ENCODE data around the gene FOXL2. TPM values are rescaled to one million over a fixed set of nuclear protein-coding genes. Genes with fewer than 3 reads are reported as not detected.
A peak's percentile ranks its signal among the peaks of the same experiment; 100 is the strongest.

FOXL2 gene
- total RNA-seq, 1 experiment from 2014 or later: 0.22 TPM

DNA sequence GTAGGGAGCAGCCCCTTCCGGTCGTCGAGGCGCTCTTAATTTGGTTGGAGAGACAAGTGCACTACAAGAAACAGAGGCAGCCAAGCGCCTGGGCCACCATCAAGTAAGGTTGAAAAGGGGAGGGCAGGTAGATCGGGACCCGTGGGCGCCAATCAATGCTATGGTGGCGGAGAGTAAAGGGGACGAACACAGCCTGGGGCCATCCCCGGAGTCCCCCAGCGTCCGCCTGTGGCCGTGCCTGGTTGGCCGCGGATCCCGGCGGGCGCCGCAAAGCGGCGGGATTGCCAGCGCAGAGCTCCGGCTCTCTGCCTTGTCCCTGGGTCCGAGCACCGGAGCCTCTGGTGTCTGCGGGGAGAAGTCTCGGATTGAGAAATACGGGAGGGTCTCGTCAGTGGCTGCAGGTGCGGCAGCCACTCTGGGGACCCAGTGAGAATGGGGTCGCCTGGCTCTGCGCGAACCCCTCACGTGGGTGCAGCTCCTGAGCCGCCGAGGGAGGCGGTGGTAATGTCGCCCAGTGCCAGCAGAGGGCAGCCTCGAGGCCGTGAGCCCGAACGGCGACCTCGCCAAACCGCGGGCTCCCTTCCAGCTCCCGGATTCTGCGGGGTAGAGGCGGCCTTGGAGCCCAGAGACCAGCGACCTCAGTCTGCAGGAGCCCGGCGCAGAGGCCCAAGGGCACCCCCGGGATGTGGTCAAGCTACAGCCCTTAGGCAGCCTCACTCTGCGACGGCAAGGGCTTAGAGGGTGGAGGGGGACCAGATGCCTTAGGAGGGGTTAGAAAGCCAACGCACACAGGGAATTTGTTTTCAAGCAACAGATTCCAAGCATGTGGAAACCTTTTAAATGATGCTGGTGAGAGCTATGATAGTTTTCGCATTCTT lies 10.8 kb downstream of the FOXL2 start:
- H2AFZ ChIP-seq (ENCODE audit: low read length): no peak overlapping the region
- no peak overlapping the region for H2AK5ac ChIP-seq (ENCODE audit: insufficient read length, low read length)
- no peak overlapping the region for H3T11ph ChIP-seq (ENCODE audit: low read length)
- H3K56ac ChIP-seq (ENCODE audit: insufficient read length, low read depth, low read length): no peak overlapping the region
- no peak overlapping the region for H4K91ac ChIP-seq (ENCODE audit: insufficient read length, low read depth, low read length)
- peak; percentile 97 for TF ChIP-seq CTCF (conservative IDR thresholded peaks at IDR 0.05)
- no peak overlapping the region for H4K5ac ChIP-seq (ENCODE audit: insufficient read length, low read depth, low read length)
- WGBS (ENCODE audit: extremely low coverage, insufficient read length, low lambda C conversion rate): no CpG with 5 or more reads among the region's 58 CpGs
- Mint-ChIP-seq H3K36me3 (ENCODE audit: insufficient read depth in 1 of 3, low read depth in 3 of 3) (no peaks in the 10 kb centered on the region), H3K27me3 (ENCODE audit: low read depth) (peaks cover 83% of the 10 kb centered on the region), H3K27ac (peak overlapping the region in 1 of 3 experiments; percentile 92; a peak in 1 of 7 replicates), H3K4me3 (peak overlapping the region; percentile 68 to 81), H3K9me3 (peaks cover 4% of the 10 kb centered on the region in 2 experiments; a peak in 4 of 5 replicates), H3K4me1 (peaks cover 34 to 43% of the 10 kb centered on the region in 2 experiments)
- H3K4me1 ChIP-seq (ENCODE audit: insufficient read depth, low read length): peaks cover 2% of the 10 kb centered on the region; the same call in 1 of the 2 replicates
- no peak overlapping the region for H4K8ac ChIP-seq (replicated peaks; ENCODE audit: insufficient read length, low read depth, low read length)
- H3K27me3 ChIP-seq (ENCODE audit: insufficient read depth, low read length): peaks cover 45% of the 10 kb centered on the region
- no peak overlapping the region for H3K4ac ChIP-seq (ENCODE audit: low read depth, low read length)
- H3K14ac ChIP-seq (ENCODE audit: insufficient read depth, low read length): no peak overlapping the region; the same call in 1 of the 2 replicates
- H2BK20ac ChIP-seq (ENCODE audit: low read depth, low read length, poor library complexity, severe bottlenecking): no peak overlapping the region
- H2BK5ac ChIP-seq (ENCODE audit: insufficient read length, low read length): no peak overlapping the region
- no peaks in the 10 kb centered on the region for H3K79me2 ChIP-seq (ENCODE audit: insufficient read depth, low read length)
- DNase-seq: peak; percentile 89
- H2BK15ac ChIP-seq (ENCODE audit: low read depth, low read length): no peak overlapping the region
- no peak overlapping the region for H3K27ac ChIP-seq (ENCODE audit: insufficient read length, low read depth, low read length)
- no peak overlapping the region for H2BK120ac ChIP-seq (ENCODE audit: low read depth, low read length, poor library complexity, severe bottlenecking)
- H3K79me1 ChIP-seq (ENCODE audit: insufficient read depth, low read depth, low read length, poor library complexity, severe bottlenecking): no peaks in the 10 kb centered on the region
- H3K18ac ChIP-seq (ENCODE audit: insufficient read length, low read depth, low read length): peak overlapping the region; percentile 60
- H3K9me3 ChIP-seq (ENCODE audit: control insufficient read depth, low read depth, low read length): no peaks in the 10 kb centered on the region
- H2BK12ac ChIP-seq (ENCODE audit: insufficient read length, low read depth, low read length): no peak overlapping the region
- H3K4me2 ChIP-seq (ENCODE audit: insufficient read depth, insufficient read length, low read length): peak overlapping the region; percentile 84
- H3K23me2 ChIP-seq (ENCODE audit: insufficient read length, low read depth, low read length, poor library complexity, severe bottlenecking): peaks cover 21% of the 10 kb centered on the region
- H3K23ac ChIP-seq (ENCODE audit: insufficient read length, low read depth, low read length): no peak overlapping the region
- H4K20me1 ChIP-seq (ENCODE audit: control insufficient read depth, insufficient read depth, insufficient read length): no peaks in the 10 kb centered on the region
- no peak overlapping the region for H3K9ac ChIP-seq (ENCODE audit: extremely low read depth, insufficient read length, low read length)

Data from H9 (cell line).